Gastrocnemius medialis (tissue), 4 donors: ENCODE data around the gene ELL2.

Source experiments
- POLR2A ChIP-seq, 2 donors: fragments of 450-650 bp; IDR thresholded peaks; one replicate each; pipeline ENCODE4 v1.6.1; 2017; ENCODE audit warnings: antibody characterized with exemption in 2 of 2, mild to moderate bottlenecking in 2 of 2, moderate library complexity in 2 of 2
- TF ChIP-seq, protein P1 (sequence below), 5 experiments: fragments of 450-650 bp in 3 of 5; fragments of 200-600 bp in 2 of 5; sonication (generic) in 2 of 5; IDR thresholded peaks in 4 of 5; conservative IDR thresholded peaks in 1 of 5; 1 replicate in 4 of 5; 2 replicates in 1 of 5; pipeline ENCODE4 v1.5.1; 2016 to 2019; ENCODE audit warnings: antibody characterized with exemption in 5 of 5, mild to moderate bottlenecking in 3 of 5, moderate library complexity in 3 of 5

DNA sequence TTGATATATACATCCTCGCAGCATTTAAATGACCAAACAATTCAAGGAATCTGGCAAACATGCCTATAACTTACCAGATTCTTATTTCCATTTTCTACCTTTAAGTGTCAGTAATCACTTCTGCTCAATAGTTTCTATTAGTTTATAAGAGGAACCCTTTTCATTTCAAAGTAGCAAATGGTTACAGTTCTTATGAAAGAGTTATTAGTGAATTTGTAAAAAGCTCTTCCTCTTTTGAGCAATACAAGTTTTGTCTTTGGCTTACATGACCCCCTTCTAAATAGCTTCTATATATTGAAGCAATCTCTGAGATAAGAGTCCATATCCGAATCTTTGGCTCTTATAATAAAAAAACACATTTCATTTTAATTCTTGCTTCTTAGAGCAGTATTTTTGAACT lies 42.0 kb downstream of the ELL2 start:
- TF ChIP-seq, protein P1, sequence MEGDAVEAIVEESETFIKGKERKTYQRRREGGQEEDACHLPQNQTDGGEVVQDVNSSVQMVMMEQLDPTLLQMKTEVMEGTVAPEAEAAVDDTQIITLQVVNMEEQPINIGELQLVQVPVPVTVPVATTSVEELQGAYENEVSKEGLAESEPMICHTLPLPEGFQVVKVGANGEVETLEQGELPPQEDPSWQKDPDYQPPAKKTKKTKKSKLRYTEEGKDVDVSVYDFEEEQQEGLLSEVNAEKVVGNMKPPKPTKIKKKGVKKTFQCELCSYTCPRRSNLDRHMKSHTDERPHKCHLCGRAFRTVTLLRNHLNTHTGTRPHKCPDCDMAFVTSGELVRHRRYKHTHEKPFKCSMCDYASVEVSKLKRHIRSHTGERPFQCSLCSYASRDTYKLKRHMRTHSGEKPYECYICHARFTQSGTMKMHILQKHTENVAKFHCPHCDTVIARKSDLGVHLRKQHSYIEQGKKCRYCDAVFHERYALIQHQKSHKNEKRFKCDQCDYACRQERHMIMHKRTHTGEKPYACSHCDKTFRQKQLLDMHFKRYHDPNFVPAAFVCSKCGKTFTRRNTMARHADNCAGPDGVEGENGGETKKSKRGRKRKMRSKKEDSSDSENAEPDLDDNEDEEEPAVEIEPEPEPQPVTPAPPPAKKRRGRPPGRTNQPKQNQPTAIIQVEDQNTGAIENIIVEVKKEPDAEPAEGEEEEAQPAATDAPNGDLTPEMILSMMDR (IDR thresholded peaks at IDR 0.05 in 4 of 5, conservative IDR thresholded peaks at IDR 0.05 in 1 of 5): no peak
- no peak for TF ChIP-seq POLR2A (IDR thresholded peaks at IDR 0.05)
